ENCODE results near the gene SMIM45.

GRCh38 chr22:41917375-41917902 lies 34.5 kb upstream of the SMIM45 start:
- TF ChIP-seq EZH2 (IDR thresholded peaks at IDR 0.05) (no peak), POLR2AphosphoS5 (IDR thresholded peaks at IDR 0.05; ENCODE audit: borderline replicate concordance, low read depth, low read length) (no peak), FOXP2 (optimal IDR thresholded peaks at IDR 0.05; ENCODE audit: control extremely low read depth, extremely low read length, insufficient read depth) (no peak)
